H54 (cell line): ENCODE data around the gene BATF2.
"Not testable (repeated sequence)": the region's sequence is repeated elsewhere in the genome, so short reads cannot be mapped to it uniquely, and the experiment has no call there.

ENCODE experiments used
- DNase-seq: peaks from one replicate; pipeline ENCODE4 v3.0.0; 2011; ENCODE audit warnings: low spot score, mixed read lengths; ENCODE audit not compliant: insufficient read length
- FAIRE-seq: peaks from 3 replicates; lab custom pipeline; 2011; peaks lifted over from hg19 to GRCh38; lab: Jason Lieb, UNC
- POLR2A ChIP-seq: IDR thresholded peaks from 2 replicates; pipeline ENCODE4 v1.6.1; 2011; ENCODE audit warnings: low read depth, mild to moderate bottlenecking, low read length

Gene BATF2

GRCh38 chr11:64998690-64999431, 2.1 kb upstream of the BATF2 start:
- FAIRE-seq = no peak
- no peak for DNase-seq
- no peak for TF ChIP-seq POLR2A

- DNase-seq = no peak
- FAIRE-seq = no peak
- TF ChIP-seq POLR2A = no peak
These were observed 1.4 kb upstream of the BATF2 start for GRCh38 chr11:64998141-64998540.

DNA sequence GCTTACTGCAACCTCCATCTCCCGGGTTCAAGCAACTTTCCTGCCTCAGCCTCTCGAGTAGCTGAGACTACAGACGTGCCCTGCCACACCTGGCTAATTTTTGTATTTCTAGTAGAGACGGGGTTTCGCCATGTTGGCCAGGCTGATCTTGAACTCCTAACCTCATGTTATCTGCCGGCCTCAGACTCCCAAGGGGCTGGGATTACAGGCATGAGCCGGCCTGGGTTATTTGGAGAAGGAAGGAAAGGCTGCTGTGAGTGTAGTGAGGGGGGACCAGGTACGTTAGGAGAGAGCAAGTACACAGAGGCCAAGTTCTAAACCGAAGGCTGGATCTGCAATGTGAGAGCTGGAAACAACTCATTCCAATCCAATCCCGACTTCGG, 453 bp downstream of the BATF2 start:
- DNase-seq (no peak), FAIRE-seq (no peak)
- TF ChIP-seq POLR2A = no peak

GRCh38 chr11:64994318-64994717, 2.5 kb downstream of the BATF2 start:
- no peak for FAIRE-seq
- no peak for TF ChIP-seq POLR2A
- no peak for DNase-seq

DNA sequence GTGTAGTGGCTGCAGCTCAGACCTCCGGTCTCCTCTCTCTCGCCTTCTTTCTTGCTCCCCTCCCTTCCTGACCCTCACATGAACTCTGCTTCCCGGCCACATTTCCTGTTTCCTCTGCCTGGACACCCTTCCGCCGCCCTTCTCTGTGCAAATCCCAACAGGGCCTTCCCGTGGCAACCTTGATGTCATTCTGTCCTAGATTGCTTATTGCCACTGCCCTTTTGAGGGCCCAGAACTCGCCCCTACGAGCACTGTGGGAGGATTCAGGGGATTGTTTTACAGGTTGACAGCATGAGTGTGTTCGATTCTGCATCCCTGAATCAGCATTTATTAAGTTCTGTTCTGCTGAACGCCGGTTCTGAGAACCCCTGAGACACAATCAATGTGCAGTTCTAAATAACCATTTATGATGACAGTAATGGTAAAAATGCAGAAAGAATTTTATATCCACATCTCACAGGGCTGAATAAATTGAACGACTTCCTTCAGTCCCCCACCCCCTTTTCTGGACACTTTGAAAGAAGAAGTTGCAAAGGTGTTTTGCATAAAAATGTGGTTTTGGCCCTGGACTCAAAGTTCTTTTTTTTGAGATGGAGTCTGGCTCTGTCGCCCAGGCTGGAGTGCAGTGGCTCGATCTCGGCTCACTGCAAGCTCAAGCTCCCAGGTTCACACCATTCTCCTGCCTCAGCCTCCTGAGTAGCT, 6.4 kb downstream of the BATF2 start:
- TF ChIP-seq POLR2A = no peak
- FAIRE-seq (no peak), DNase-seq (no peak)

DNA sequence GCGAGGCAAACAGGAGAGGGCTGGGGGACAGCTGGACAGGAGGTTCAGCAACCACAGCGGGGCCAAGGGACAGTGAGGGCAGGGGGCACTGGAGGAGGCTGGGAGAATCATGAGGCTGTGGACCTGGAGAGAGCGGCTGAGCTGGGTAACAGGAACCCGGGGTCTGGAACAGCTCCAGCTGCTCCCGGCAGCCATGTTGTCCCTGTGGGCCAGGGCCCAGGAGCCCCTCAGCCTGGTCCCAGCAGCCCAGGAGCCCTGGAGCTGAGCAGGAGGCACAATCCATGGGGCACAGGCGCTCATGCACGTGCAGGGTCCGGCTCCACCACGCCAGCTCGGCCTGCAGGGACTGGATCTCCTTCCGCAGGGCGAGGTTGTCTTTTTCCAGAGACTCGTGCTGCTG, 7.4 kb downstream of the BATF2 start:
- FAIRE-seq = no peak
- no peak for DNase-seq
- TF ChIP-seq POLR2A = no peak

DNA sequence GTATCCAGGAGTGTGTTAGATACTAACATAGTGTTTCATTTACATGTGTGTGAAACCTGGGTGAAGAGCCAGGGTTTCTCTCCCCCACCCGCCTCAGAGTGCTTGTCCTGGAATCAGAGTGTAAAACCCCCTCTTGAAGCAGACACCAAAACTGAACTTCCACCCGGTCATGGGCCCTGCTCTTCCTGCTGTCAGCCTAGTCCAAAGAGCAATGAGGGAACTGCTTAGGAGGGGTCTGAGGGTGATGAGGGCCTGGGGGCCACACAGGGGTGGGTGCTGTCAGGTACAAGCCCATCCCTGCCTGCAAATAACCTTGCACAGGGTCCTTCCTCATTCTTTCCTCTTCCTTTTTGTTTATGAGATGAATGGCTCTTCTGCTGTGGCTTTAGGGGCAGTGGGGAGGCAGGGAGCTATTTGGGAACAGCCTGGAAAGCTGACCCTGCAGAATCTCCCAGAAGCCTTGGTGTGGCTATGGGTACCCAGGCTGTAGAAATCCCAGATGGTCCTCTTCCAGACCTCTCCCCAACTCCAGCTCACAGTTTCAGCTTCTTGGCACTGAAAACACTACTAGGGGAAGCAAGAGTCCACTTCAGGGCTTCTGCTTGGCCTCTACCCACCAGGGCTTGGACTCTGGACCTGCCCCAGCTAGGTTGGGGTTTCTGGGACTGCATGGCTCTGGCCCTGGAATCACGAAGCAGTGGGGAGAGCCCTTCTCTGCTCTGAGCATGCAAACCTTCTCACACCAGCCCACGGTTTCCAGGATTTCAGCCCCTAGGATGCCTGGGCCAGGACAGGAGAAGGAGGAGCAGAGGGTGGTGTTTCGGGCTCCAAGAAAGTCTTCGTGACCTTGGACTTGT, 8.5 kb downstream of the BATF2 start:
- FAIRE-seq (no peak), DNase-seq (no peak)
- TF ChIP-seq POLR2A = no peak

DNA sequence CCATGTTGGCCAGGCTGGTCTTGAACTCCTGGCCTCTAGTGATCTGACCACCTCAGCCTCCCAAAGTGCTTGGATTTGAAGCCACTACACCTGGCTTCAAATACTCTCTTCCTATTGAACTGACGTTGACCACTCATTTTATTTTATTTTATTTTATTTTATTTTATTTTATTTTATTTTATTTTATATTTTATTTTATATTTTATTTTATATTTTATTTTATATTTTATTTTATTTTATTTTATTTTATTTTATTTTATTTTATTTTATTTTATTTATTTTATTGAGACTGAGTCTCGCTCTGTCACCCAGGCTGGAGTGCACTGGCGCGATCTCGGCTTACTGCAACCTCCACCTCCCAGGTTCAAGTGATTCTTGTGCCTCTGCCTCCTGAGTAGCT, 13.4 kb downstream of the BATF2 start:
- DNase-seq, FAIRE-seq: not testable (repeated sequence)

- FAIRE-seq (no peak), DNase-seq (no peak)
- no peak for TF ChIP-seq POLR2A
These were observed 20.1 kb downstream of the BATF2 start for GRCh38 chr11:64976651-64977050.

GRCh38 chr11:64974124-64974523, 22.6 kb downstream of the BATF2 start:
- TF ChIP-seq POLR2A = no peak
- DNase-seq = no peak
- FAIRE-seq = no peak

DNA sequence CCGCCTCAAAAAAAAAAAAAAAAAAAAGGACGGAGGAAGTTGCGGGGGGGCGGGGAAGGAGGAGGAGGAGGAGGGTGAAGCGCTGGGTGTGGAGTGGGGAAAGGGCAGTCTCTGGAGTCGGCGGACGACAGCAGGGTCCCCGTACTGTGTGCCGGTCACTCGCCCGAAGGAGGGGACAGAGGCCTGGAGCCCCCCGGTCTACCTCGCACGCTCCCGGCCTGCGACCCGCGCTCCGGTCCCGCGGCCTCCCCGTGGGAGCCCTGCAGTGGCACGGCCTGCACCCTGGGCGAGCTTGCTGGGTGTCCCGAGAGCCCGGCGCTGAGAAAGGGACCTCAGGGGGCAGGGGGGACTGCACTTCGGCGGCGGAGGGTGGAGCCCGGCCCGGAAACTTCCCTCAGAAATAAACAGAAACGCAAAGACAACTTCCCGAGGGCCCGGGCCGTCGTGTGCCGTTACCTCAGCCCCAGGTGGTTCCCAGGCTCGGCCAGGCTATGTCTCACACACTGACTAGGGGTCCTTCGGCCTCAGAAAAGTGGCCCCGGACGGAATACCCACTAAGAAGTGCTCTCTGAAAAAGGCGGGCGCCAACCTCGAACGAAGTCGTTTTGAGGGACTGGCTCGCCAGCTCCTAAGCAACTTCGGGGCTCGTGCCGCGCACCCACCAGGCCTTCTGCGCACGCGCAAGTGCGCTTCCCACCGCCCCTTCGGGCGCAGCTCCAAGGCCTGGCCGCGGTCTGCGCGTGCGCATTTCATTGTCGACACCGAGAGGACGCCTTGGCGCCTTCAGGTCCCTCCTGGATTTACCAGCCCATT, 25.1 kb downstream of the BATF2 start, which contains the start of gene MAJIN:
MAJIN (minus strand) TSS at position 688 of the 813 bp plus-strand sequence. CDS start 12,703 bp downstream, outside the sequence.
- FAIRE-seq (no peak), DNase-seq (no peak)
- TF ChIP-seq POLR2A = no peak

GRCh38 chr11:64970731-64971151, 26.0 kb downstream of the BATF2 start:
- TF ChIP-seq POLR2A = no peak
- DNase-seq (peak; percentile 38), FAIRE-seq (no peak)

GRCh38 chr11:64969209-64969608, 27.6 kb downstream of the BATF2 start:
- FAIRE-seq (no peak), DNase-seq (peak; percentile 56)

More at GRCh38 chr11:64969209-64969608, 27.6 kb downstream of the BATF2 start:
- TF ChIP-seq POLR2A = no peak
